Small intestine (tissue), 7 donors: ENCODE results near the gene ZBTB46. TPM values are rescaled to one million over a fixed set of nuclear protein-coding genes. Genes with fewer than 3 reads are reported as not detected.

Experiments used
- DNase-seq, 2 donors: peaks; one replicate each; pipeline versions ENCODE4 v3.0.0 to v3.0.0-alpha.2; 2013
- FAIRE-seq: peaks from 2 replicates; lab custom pipeline; 2012; peaks lifted over from hg19 to GRCh38; lab: Jason Lieb, UNC
- H3K27ac ChIP-seq, 3 donors: one replicate each; pipeline ENCODE4 v1.5.1; 2013; ENCODE audit warnings: low read length in 2 of 3, mild to moderate bottlenecking in 2 of 3, control low read depth in 1 of 3, inconsistent platforms in 1 of 3, low read depth in 1 of 3, moderate library complexity in 1 of 3
- H3K27me3 ChIP-seq, 3 donors: one replicate each; pipeline ENCODE4 v1.6.1; 2013; ENCODE audit warnings: low read length in 3 of 3, inconsistent platforms in 1 of 3; ENCODE audit not compliant: control insufficient read depth in 3 of 3, insufficient read depth in 3 of 3
- H3K36me3 ChIP-seq, 3 donors: one replicate each; pipeline ENCODE4 v1.6.1; 2013; ENCODE audit warnings: low read length in 3 of 3, inconsistent platforms in 1 of 3, low read depth in 1 of 3, mild to moderate bottlenecking in 1 of 3, moderate library complexity in 1 of 3; ENCODE audit not compliant: control insufficient read depth in 3 of 3, insufficient read depth in 2 of 3
- H3K4me1 ChIP-seq, 3 donors: one replicate each; pipeline ENCODE4 v1.6.1; 2013; ENCODE audit warnings: low read length in 2 of 3, inconsistent platforms in 1 of 3, low read depth in 1 of 3, mild to moderate bottlenecking in 1 of 3, moderate library complexity in 1 of 3; ENCODE audit not compliant: control insufficient read depth in 3 of 3, insufficient read depth in 2 of 3
- H3K4me3 ChIP-seq, 3 donors: one replicate each; pipeline ENCODE4 v1.5.1; 2013; ENCODE audit warnings: low read length in 3 of 3, control low read depth in 1 of 3, inconsistent platforms in 1 of 3, low read depth in 1 of 3, mild to moderate bottlenecking in 1 of 3, moderate library complexity in 1 of 3
- H3K9me3 ChIP-seq, 2 donors: one replicate each; pipeline ENCODE4 v1.6.1; 2013; ENCODE audit warnings: low read depth in 1 of 2, low read length in 1 of 2; ENCODE audit not compliant: control insufficient read depth in 2 of 2, insufficient read depth in 1 of 2
- WGBS, 3 donors: extraction: QIAGEN DNeasy Blood & Tissue Kit; methylation state at CpG; one replicate each; pipeline ENCODE4 v1.1.7; 2013; 5-methylcytosine and 5-hydroxymethylcytosine counted together
- polyA plus RNA-seq, 4 donors: library from polyadenylated mRNA; stranded (reverse) in 3 of 4; unstranded in 1 of 4; fragments of 200-250 nt in 3 of 4; fragments of 120-200 nt in 1 of 4; gene quantifications; one replicate each; pipeline versions ENCODE4 v1.2.1 to v1.2.3, GENCODE V29; 2013
- donor health status: healthy with polysubstance abuse.
- donor health status: control.
- donor health status: control.
- donor health status: Bipolar disorder and iron deficiency.
- donor health status: healthy.

ZBTB46 gene
- polyA plus RNA-seq, 4 donors: 1.1 to 3.1 (median 2.6) TPM; not detected in 1

DNA sequence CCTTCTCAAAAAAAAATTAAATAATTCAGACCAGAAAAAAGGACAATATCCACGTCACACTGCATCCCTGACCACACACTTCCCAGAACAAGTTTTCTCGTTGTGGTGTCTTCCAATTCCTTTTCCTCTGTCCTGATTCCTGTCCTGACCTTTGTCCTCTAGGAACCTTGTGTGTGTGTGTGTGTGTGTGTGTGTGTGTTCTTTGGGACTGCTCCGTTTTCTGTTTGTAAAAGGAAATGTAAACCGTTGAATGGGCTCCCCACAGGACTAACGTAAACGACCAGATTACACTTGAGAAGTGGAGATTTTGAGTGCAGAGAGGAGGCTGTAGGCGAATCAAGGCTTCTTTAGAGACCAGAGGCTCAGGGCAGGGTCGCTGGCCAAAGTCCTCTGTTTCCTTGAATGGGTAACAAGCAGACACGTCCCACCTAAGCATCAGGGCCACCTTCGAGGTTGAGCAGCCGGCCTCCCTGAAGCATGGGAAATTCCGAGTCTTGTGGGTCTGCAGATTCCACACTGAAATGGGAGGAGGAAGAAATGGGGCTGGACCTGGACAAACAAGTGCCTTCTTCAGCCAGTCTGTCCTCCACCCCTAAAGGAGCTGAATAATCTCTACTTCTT, 7.3 kb downstream of the ZBTB46 start:
- WGBS, 3 donors: 18 to 45% (median 23%) methylated on average over 12 of the region's 12 CpGs
- Histone ChIP-seq H3K4me1 (no peaks in the 10 kb centered on the region), H3K27ac (peak overlapping the region in 1 of 3 donors; percentile 3), H3K4me3 (no peak overlapping the region), H3K36me3 (no peaks in the 10 kb centered on the region), H3K9me3 (no peaks in the 10 kb centered on the region), H3K27me3 (peaks cover 0 to 36% (median 9%) of the 10 kb centered on the region in 3 donors)
- DNase-seq: no peak
- FAIRE-seq: no peak

DNA sequence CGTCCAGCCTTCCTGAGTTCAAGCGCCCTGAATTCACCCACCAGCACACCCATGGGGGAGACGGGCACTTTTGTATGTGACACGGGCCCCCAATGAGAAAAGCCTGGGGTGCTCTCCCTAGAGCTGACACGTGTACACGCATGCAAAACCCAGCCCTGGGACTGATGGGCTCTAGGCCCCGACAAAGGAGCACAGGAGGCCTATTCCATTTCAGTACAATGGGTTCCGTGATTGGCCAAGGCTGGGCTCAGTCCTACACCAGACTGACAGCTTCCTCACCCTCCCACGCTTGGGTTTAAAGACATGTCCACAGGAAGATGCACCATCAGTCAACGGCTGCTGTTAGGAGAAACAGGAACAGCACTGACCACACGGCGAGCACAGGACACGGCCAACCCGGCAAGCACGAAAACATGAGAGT, 8.8 kb downstream of the ZBTB46 start:
- H3K27me3 ChIP-seq: peaks cover 0 to 25% (median 9%) of the 10 kb centered on the region in 3 donors
- no peaks in the 10 kb centered on the region for H3K4me1 ChIP-seq
- H3K9me3 ChIP-seq: no peaks in the 10 kb centered on the region
- WGBS, 3 donors: 71 to 80% (median 80%) methylated on average over 15 of the region's 15 CpGs
- peak overlapping the region in 1 of 3 donors; percentile 33 for H3K27ac ChIP-seq
- DNase-seq (no peak), FAIRE-seq (no peak)
- H3K36me3 ChIP-seq: no peaks in the 10 kb centered on the region
- H3K4me3 ChIP-seq: no peak overlapping the region

DNA sequence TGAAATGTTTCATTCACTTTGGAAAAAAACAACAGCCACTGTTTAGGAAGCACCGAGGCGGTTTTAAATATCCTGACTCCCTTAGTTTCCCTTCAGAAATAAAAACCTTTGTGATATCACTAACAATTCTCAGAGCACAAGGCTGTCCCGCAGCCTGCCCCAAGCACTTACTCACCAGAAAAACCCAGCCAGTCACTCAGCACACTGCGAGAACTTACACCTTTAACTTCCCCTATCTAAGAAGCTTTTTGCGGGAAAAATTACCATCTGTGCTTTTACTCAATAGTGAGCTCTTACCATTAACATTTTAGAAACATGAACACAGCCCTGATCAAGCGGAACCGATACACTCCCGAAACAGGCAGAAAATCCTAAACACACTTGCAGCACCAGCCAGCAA, 9.3 kb downstream of the ZBTB46 start:
- no peak overlapping the region for H3K4me3 ChIP-seq
- peak overlapping the region in 1 of 3 donors; percentile 10 for H3K27ac ChIP-seq
- DNase-seq (no peak), FAIRE-seq (no peak)
- peaks cover 0 to 22% (median 9%) of the 10 kb centered on the region in 3 donors for H3K27me3 ChIP-seq
- H3K36me3 ChIP-seq: no peaks in the 10 kb centered on the region
- H3K9me3 ChIP-seq: no peaks in the 10 kb centered on the region
- H3K4me1 ChIP-seq: no peaks in the 10 kb centered on the region
- 82 to 87% (median 87%) methylated on average over 8 of the region's 8 CpGs for WGBS, 3 donors

DNA sequence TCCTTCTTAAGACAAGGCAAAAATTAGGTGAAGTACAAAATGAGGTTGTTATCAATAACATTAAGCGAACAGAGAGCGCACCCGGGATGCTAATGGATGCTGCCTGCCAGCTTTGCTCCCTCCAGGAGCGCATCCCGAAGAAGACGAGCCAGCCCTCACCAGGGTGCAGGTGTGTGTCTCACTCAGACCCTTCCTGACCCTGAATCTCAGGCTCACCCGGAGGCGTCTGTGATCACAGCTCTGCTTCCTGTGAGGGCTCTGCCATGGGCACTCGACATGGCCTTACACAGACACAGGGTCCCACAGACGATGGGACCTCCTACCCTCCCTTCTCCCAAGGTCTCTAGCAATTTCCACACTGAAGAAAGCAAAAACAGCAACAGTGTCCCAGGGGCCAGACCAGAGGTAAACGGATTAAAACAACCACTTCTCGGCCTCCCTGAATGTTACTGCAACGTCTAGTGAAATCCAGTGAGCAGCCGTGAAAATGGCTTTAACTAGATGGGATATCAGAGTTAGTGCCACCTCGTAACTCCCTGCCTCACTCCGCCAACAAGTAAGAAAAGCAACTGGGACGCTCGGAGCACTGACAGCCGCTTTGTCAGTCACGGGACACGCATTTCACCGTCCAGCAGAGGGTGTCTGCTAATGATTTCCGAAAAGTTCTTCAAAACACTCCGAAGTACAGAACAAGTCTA, 11.7 kb downstream of the ZBTB46 start:
- FAIRE-seq (no peak), DNase-seq (peak in 1 of 2 donors; percentile 31)

DNA sequence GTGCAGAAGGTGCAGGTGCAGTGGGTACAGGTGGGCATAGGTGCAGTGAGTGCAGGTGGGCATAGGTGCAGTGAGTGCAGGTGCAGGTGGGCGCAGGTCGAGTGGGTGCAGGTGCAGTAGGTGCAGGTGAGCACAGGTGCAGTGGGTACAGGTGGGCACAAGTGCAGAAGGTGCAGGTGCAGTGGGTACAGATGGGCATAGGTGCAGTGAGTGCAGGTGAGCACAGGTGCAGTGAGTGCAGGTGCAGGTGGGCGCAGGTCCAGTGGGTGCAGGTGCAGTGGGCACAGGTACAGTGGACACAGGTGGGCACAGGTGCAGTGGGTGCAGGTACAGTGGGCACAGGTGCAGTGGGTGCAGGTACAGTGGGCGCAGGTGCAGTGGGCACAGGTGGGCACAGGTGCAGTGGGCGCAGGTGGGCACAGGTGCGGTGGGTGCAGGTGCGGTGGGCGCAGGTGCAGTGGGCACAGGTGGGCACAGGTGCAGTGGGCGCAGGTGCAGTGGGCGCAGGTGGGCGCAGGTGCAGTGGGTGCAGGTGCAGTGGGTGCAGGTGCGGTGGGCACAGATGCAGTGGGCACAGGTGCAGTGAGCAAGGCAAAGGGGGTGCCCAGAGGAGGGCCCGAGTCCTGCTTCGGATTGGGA, 15.3 kb downstream of the ZBTB46 start:
- H3K36me3 ChIP-seq: no peaks in the 10 kb centered on the region
- FAIRE-seq: no peak

More for the DNA sequence above, 11.7 kb downstream of the ZBTB46 start:
- Histone ChIP-seq H3K4me3 (no peak overlapping the region), H3K4me1 (no peaks in the 10 kb centered on the region), H3K9me3 (no peaks in the 10 kb centered on the region), H3K36me3 (no peaks in the 10 kb centered on the region), H3K27ac (peak overlapping the region in 1 of 3 donors; percentile 44), H3K27me3 (peaks cover 0 to 11% (median 6%) of the 10 kb centered on the region in 3 donors)
- 47 to 58% (median 52%) methylated on average over 24 of the region's 24 CpGs for WGBS, 3 donors

DNA sequence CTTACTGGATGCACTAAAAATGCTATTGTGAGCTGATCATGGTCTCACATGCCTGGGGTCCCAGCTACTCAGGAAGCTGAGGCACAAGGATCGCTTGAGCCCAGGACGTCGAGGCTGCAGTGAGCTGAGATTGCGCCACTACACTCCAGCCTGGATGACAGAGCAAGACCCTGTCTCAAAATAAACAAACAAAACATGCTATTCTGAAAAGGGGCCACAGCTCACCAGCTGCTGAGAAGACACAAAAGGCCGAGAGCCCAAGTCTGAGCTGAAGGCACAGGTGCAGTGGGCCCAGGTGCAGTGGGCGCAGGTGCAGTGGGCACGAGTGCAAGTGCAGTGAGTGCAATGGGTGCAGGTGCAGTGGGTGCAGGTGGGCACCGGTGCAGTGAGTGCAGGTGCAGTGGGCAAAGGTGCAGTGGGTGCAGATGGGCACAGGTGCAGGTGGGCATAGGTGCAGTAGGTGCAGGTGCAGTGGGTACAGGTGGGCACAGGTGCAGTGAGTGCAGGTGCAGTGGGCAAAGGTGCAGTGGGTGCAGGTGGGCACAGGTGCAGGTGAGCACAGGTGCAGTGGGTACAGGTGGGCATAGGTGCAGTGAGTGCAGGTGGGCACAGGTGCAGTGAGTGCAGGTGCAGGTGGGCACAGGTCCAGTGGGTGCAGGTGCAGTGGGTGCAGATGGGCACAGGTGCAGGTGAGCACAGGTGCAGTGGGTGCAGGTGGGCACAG, 16.0 kb downstream of the ZBTB46 start:
- DNase-seq: no peak
- H3K27ac ChIP-seq: no peak overlapping the region
- no peak for FAIRE-seq
- H3K4me1 ChIP-seq: no peaks in the 10 kb centered on the region
- peaks cover 0 to 5% (median 3%) of the 10 kb centered on the region in 3 donors for H3K27me3 ChIP-seq
- H3K4me3 ChIP-seq: no peak overlapping the region
- H3K36me3 ChIP-seq: no peaks in the 10 kb centered on the region
- 70 to 78% (median 75%) methylated on average over 8 of the region's 8 CpGs for WGBS, 3 donors
- H3K9me3 ChIP-seq: no peaks in the 10 kb centered on the region

More for the DNA sequence above, 15.3 kb downstream of the ZBTB46 start:
- no peak for DNase-seq
- H3K9me3 ChIP-seq: no peaks in the 10 kb centered on the region
- WGBS, 3 donors: 74 to 96% (median 92%) methylated on average over 5 to 14 of the region's 14 CpGs
- H3K27me3 ChIP-seq: peaks cover 0 to 5% (median 3%) of the 10 kb centered on the region in 3 donors
- no peak overlapping the region for H3K4me3 ChIP-seq
- no peaks in the 10 kb centered on the region for H3K4me1 ChIP-seq
- H3K27ac ChIP-seq: peak overlapping the region in 1 of 3 donors; percentile 17

DNA sequence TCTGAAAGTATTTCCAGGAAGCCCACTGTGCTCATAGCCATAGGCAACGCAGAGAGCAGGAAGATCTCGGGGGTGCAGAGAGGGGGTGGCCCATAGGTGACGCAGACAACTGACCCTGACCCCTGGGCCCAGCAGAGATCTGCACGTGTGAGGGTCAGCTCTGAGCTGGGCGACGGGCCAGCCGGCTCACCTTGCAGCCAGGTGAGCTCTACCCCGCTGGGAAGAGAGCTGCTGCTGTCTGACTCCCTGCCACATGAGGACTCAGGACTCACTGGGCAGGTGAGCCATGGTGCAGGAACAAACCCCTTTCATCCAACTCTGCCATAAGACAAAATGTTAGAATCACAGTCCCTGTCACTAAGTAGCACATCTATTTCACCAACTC, 19.6 kb downstream of the ZBTB46 start:
- Histone ChIP-seq H3K9me3 (peaks cover 0 to 4% of the 10 kb centered on the region in 2 donors), H3K4me3 (no peak overlapping the region)

More for the DNA sequence above, 19.6 kb downstream of the ZBTB46 start:
- Histone ChIP-seq H3K27ac (no peak overlapping the region), H3K27me3 (no peaks in the 10 kb centered on the region), H3K36me3 (no peaks in the 10 kb centered on the region), H3K4me1 (no peaks in the 10 kb centered on the region)
- 46 to 72% (median 67%) methylated on average over 8 of the region's 8 CpGs for WGBS, 3 donors
- DNase-seq: no peak
- no peak for FAIRE-seq
